Stomach (tissue), 4 donors: ENCODE results near the gene METTL16.

ENCODE experiments used
- CTCF ChIP-seq, 7 experiments: fragments of 450-650 bp in 4 of 7; fragments of 200-600 bp in 3 of 7; sonication (generic) in 3 of 7; IDR thresholded peaks; one replicate each; pipeline ENCODE4 v1.5.1; 2016 to 2019; ENCODE audit warnings: antibody characterized with exemption in 7 of 7, control low read depth in 2 of 7, mild to moderate bottlenecking in 1 of 7
- POLR2A ChIP-seq, 4 donors: fragments of 450-650 bp; IDR thresholded peaks; one replicate each; pipeline ENCODE4 v1.6.1; 2016; ENCODE audit warnings: antibody characterized with exemption in 4 of 4, control low read depth in 2 of 4, mild to moderate bottlenecking in 1 of 4, moderate library complexity in 1 of 4
- POLR2AphosphoS5 ChIP-seq, 3 donors: sonication (generic); formaldehyde crosslinking; IDR thresholded peaks; one replicate each; pipeline ENCODE4 v1.6.1; 2016; ENCODE audit warnings: antibody characterized with exemption in 3 of 3

GRCh38 chr17:2445638-2446037 is 66.0 kb downstream of the METTL16 start:
- TF ChIP-seq CTCF (IDR thresholded peaks at IDR 0.05) (no peak), POLR2AphosphoS5 (IDR thresholded peaks at IDR 0.05) (no peak), POLR2A (IDR thresholded peaks at IDR 0.05) (no peak)
